Hematopoietic multipotent progenitor cell treated with erythropoietin and hydrocortisone succinate and interleukin-3 and kit ligand, for 17 days (in vitro differentiated cells): Measurements from ENCODE around the gene TSC22D2.

ENCODE experiments used
- DNase-seq: peaks from one replicate; pipeline ENCODE4 v3.0.0-alpha.2; 2015; ENCODE audit warnings: low spot score

Gene TSC22D2

GRCh38 chr3:150412561-150413231 lies 4.6 kb downstream of the TSC22D2 start:
- peak; percentile 60 for DNase-seq

- DNase-seq = peak; percentile 49
Observed at GRCh38 chr3:150414258-150414657, 6.2 kb downstream of the TSC22D2 start.

- no peak for DNase-seq
Observed at GRCh38 chr3:150414959-150415358, 6.9 kb downstream of the TSC22D2 start.

- no peak for DNase-seq
Observed at GRCh38 chr3:150419076-150419868, 11.2 kb downstream of the TSC22D2 start.

- no peak for DNase-seq
Observed at GRCh38 chr3:150419959-150420358, 11.9 kb downstream of the TSC22D2 start.

GRCh38 chr3:150421256-150421655 lies 13.2 kb downstream of the TSC22D2 start:
- no peak for DNase-seq

- no peak for DNase-seq
Observed at GRCh38 chr3:150421799-150422548, 13.9 kb downstream of the TSC22D2 start.

- DNase-seq = no peak
Observed at GRCh38 chr3:150422907-150423306, 14.8 kb downstream of the TSC22D2 start.

- no peak for DNase-seq
Observed at GRCh38 chr3:150423761-150424160, 15.7 kb downstream of the TSC22D2 start.

- DNase-seq = no peak
Observed at GRCh38 chr3:150426292-150426691, 18.2 kb downstream of the TSC22D2 start.

GRCh38 chr3:150428562-150428961 lies 20.5 kb downstream of the TSC22D2 start:
- no peak for DNase-seq

GRCh38 chr3:150429767-150430671 lies 21.9 kb downstream of the TSC22D2 start:
- DNase-seq = peak; percentile 49

- no peak for DNase-seq
Observed at GRCh38 chr3:150433347-150433746, 25.2 kb downstream of the TSC22D2 start.

- no peak for DNase-seq
Observed at GRCh38 chr3:150434234-150434633, 26.1 kb downstream of the TSC22D2 start.

GRCh38 chr3:150436161-150436560 lies 28.1 kb downstream of the TSC22D2 start:
- no peak for DNase-seq

- no peak for DNase-seq
Observed at GRCh38 chr3:150439657-150440056, 31.6 kb downstream of the TSC22D2 start.

- no peak for DNase-seq
Observed at GRCh38 chr3:150443331-150443741, 35.2 kb downstream of the TSC22D2 start.

- DNase-seq = no peak
Observed at GRCh38 chr3:150444371-150444770, 36.3 kb downstream of the TSC22D2 start.

GRCh38 chr3:150446470-150446977 lies 38.4 kb downstream of the TSC22D2 start:
- no peak for DNase-seq

GRCh38 chr3:150447084-150447483 lies 39.0 kb downstream of the TSC22D2 start:
- no peak for DNase-seq

- no peak for DNase-seq
Observed at GRCh38 chr3:150447631-150448465, 39.8 kb downstream of the TSC22D2 start.
